Transverse colon (tissue), 4 donors: Measurements from ENCODE around the gene EPHB6. TPM values are rescaled to one million over a fixed set of nuclear protein-coding genes. Genes with fewer than 3 reads are reported as not detected.

ENCODE experiments used
- DNase-seq: peaks from one replicate; pipeline ENCODE4 v3.0.0-alpha.2; 2019
- H3K27ac ChIP-seq, 4 donors: fragments of 200-600 bp; sonication (generic); 2 replicates each; pipeline ENCODE4 v1.5.1; 2016 to 2018; ENCODE audit warnings: inconsistent platforms in 4 of 4
- H3K27me3 ChIP-seq: fragments of 200-600 bp; sonication (generic); 2 replicates; pipeline ENCODE4 v1.5.1; 2017; ENCODE audit warnings: inconsistent platforms
- H3K36me3 ChIP-seq, 4 donors: fragments of 200-600 bp; sonication (generic); 2 replicates each; pipeline ENCODE4 v1.5.1; 2017 to 2019; ENCODE audit warnings: inconsistent platforms in 4 of 4
- H3K4me1 ChIP-seq, 4 donors: fragments of 200-600 bp; sonication (generic); 2 replicates each; pipeline ENCODE4 v1.5.1; 2017 to 2020; ENCODE audit warnings: inconsistent platforms in 4 of 4
- H3K4me3 ChIP-seq, 4 donors: fragments of 200-600 bp; sonication (generic); 1 replicate in 1 of 4; 2 replicates in 3 of 4; pipeline versions ENCODE4 v1.5.1 to v1.6.1; 2017 to 2019; ENCODE audit warnings: inconsistent platforms in 4 of 4
- H3K9me3 ChIP-seq, 2 donors: fragments of 200-600 bp; sonication (generic); 2 replicates each; pipeline ENCODE4 v1.5.1; 2017 to 2019; ENCODE audit warnings: inconsistent platforms in 2 of 2
- EP300 ChIP-seq: sonication (generic); formaldehyde crosslinking; IDR thresholded peaks from one replicate; pipeline ENCODE4 v1.6.1; 2017; ENCODE audit warnings: antibody characterized with exemption, low read depth
- POLR2A ChIP-seq: fragments of 450-650 bp; IDR thresholded peaks from one replicate; pipeline ENCODE4 v1.6.1; 2016; ENCODE audit warnings: antibody characterized with exemption, mild to moderate bottlenecking, moderate library complexity
- POLR2AphosphoS5 ChIP-seq, 3 donors: sonication (generic); formaldehyde crosslinking; IDR thresholded peaks; one replicate each; pipeline ENCODE4 v1.6.1; 2016; ENCODE audit warnings: antibody characterized with exemption in 3 of 3
- WGBS, 2 donors: methylation state at CpG; one replicate each; pipeline ENCODE4 v1.1.5; 2018; ENCODE audit warnings: low coverage in 1 of 2; 5-methylcytosine and 5-hydroxymethylcytosine counted together
- in situ Hi-C, 4 donors: fragments of 200-750 bp; cut with MboI; loops; one replicate each; pipeline versions ENCODE4 v1.15.0 to v1.15.1; 2017; ENCODE audit warnings: low sequenced_read_pairs in 3 of 4, low pct_ligation_motif_present in 1 of 4, low pct_unique_long_range_greater_than_20kb in 1 of 4
- intact Hi-C: fragments of 100-400 bp; cut with DNase I; formaldehyde crosslinking; loops from one replicate; pipeline ENCODE4 v1.15.1; 2023; ENCODE audit warnings: low total_unique reads
- total RNA-seq, 4 donors: library from RNA; depleted of rRNA; stranded (reverse); fragments of >200 nt; gene quantifications; one replicate each; pipeline ENCODE4 v1.1.0, GENCODE V29; 2016
- TF ChIP-seq, protein P1 (sequence below), 5 experiments: fragments of 200-600 bp in 3 of 5; fragments of 450-650 bp in 2 of 5; sonication (generic) in 3 of 5; IDR thresholded peaks; 1 replicate in 2 of 5; 2 replicates in 3 of 5; pipeline ENCODE4 v1.5.1; 2016 to 2017; ENCODE audit warnings: antibody characterized with exemption in 5 of 5, inconsistent platforms in 3 of 5, mild to moderate bottlenecking in 2 of 5, moderate library complexity in 1 of 5

Gene EPHB6
- total RNA-seq, 4 donors from 2014 or later, result 2.9 to 10.2 (median 4.5) TPM

DNA sequence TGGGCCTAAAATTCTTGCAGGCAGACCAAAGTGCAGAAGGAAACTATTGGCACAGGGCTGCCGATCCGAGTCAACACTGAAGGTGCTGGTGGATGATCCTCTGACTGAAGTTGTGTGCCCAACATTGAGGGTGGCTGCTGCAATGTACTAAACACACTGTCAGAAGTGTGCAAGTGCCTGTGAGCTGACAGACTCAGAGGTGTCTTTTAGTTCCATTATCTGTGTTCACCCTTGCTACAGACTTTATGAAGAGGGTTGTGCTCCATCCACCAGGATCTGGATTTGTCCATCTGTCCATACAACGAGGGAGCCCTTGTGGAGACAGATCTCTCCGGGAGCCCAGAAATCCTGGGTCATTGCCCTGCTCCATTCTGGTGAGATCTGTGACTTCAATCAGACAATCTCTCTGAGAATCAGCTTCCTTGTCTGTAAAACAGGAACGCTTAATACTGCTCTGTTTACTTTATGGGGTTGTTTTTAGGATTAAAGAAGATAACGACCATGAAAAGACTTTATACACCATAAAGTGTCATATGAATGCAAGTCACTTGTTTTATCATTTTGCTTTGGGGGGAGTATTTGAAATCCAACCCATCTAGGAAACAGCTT, 40.2 kb downstream of the EPHB6 start:
- TF ChIP-seq, protein P1, sequence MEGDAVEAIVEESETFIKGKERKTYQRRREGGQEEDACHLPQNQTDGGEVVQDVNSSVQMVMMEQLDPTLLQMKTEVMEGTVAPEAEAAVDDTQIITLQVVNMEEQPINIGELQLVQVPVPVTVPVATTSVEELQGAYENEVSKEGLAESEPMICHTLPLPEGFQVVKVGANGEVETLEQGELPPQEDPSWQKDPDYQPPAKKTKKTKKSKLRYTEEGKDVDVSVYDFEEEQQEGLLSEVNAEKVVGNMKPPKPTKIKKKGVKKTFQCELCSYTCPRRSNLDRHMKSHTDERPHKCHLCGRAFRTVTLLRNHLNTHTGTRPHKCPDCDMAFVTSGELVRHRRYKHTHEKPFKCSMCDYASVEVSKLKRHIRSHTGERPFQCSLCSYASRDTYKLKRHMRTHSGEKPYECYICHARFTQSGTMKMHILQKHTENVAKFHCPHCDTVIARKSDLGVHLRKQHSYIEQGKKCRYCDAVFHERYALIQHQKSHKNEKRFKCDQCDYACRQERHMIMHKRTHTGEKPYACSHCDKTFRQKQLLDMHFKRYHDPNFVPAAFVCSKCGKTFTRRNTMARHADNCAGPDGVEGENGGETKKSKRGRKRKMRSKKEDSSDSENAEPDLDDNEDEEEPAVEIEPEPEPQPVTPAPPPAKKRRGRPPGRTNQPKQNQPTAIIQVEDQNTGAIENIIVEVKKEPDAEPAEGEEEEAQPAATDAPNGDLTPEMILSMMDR (IDR thresholded peaks at IDR 0.05), result no peak
- Histone ChIP-seq H3K27ac (no peak overlapping the region), H3K27me3 (no peaks in the 10 kb centered on the region), H3K4me3 (no peak overlapping the region), H3K4me1 (no peaks in the 10 kb centered on the region), H3K9me3 (no peaks in the 10 kb centered on the region), H3K36me3 (no peaks in the 10 kb centered on the region)
- DNase-seq, result no peak
- WGBS, 2 donors, result 30 to 33% methylated on average over 2 to 6 of the region's 6 CpGs
- intact Hi-C loops, result no loop called here
- in situ Hi-C loops, result loop anchor here in 1 of 4 donors (25.0 kb wide), 1 partner anchor 317 kb away; the partner anchor contains the start of gene TAS2R40

DNA sequence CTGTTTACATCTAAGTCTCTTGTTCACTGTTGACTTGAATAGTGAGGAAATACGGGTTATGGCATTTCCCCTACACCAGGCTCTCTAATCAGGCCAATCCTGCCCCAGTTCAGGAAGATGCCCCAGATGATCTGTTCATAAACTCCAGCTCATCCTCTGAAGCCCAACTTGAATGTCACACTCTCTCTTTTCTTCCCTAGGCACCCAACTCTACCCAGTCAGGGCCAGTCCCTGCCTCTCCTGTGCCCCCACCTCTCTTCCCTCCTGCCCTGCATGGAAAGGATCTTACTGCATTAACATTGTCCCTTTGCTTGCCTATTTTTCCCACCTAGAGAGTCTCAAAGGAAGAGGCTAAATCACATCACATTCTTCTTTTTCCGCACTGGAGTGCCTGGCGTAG, 41.3 kb downstream of the EPHB6 start:
- 88% methylated on average over 3 of the region's 3 CpGs; no CpG with 5 or more reads in 1 of the 2 donors for WGBS, 2 donors
- in situ Hi-C loops, result loop anchor here in 1 of 4 donors (25.0 kb wide), 1 partner anchor 316 kb away; the partner anchor contains the start of gene TAS2R40
- Histone ChIP-seq H3K27me3 (no peaks in the 10 kb centered on the region), H3K9me3 (no peaks in the 10 kb centered on the region), H3K27ac (no peak overlapping the region), H3K4me1 (no peaks in the 10 kb centered on the region), H3K4me3 (no peak overlapping the region), H3K36me3 (no peaks in the 10 kb centered on the region)
- TF ChIP-seq POLR2AphosphoS5 (IDR thresholded peaks at IDR 0.05) (no peak), EP300 (no peak), POLR2A (no peak)
- TF ChIP-seq, protein P1 (IDR thresholded peaks at IDR 0.05), result no peak
- no peak for DNase-seq
- intact Hi-C loops, result no loop called here

- intact Hi-C loops, result no loop called here
Measured at GRCh38 chr7:142896741-142897379, 42.0 kb downstream of the EPHB6 start.

GRCh38 chr7:142897691-142898090, 42.8 kb downstream of the EPHB6 start:
- 79% methylated on average over 7 of the region's 7 CpGs; no CpG with 5 or more reads in 1 of the 2 donors for WGBS, 2 donors
- Histone ChIP-seq H3K27ac (no peak overlapping the region), H3K4me3 (no peak overlapping the region), H3K36me3 (no peaks in the 10 kb centered on the region), H3K4me1 (no peaks in the 10 kb centered on the region), H3K9me3 (no peaks in the 10 kb centered on the region), H3K27me3 (no peaks in the 10 kb centered on the region)
- intact Hi-C loops, result no loop called here
- in situ Hi-C loops, result loop anchor here in 1 of 4 donors (25.0 kb wide), 1 partner anchor 315 kb away; the partner anchor contains the start of gene TAS2R40
- DNase-seq, result no peak
- TF ChIP-seq POLR2A (no peak), EP300 (no peak), POLR2AphosphoS5 (IDR thresholded peaks at IDR 0.05) (no peak)
- TF ChIP-seq, protein P1 (IDR thresholded peaks at IDR 0.05), result no peak

More at GRCh38 chr7:142896741-142897379, 42.0 kb downstream of the EPHB6 start:
- no peak overlapping the region for H3K27ac ChIP-seq
- no peaks in the 10 kb centered on the region for H3K9me3 ChIP-seq
- no peak for DNase-seq
- 57 to 86% methylated on average over 2 to 3 of the region's 3 CpGs for WGBS, 2 donors
- H3K4me3 ChIP-seq, result no peak overlapping the region
- H3K36me3 ChIP-seq, result no peaks in the 10 kb centered on the region
- no peaks in the 10 kb centered on the region for H3K4me1 ChIP-seq
- in situ Hi-C loops, result loop anchor here in 1 of 4 donors (25.0 kb wide), 1 partner anchor 315 kb away; the partner anchor contains the start of gene TAS2R40
- no peaks in the 10 kb centered on the region for H3K27me3 ChIP-seq
- TF ChIP-seq, protein P1 (IDR thresholded peaks at IDR 0.05), result no peak
- no peak for TF ChIP-seq POLR2AphosphoS5 (IDR thresholded peaks at IDR 0.05)
- no peak for TF ChIP-seq EP300
- no peak for TF ChIP-seq POLR2A
